Adrenal gland (tissue), 12 donors: Measurements from ENCODE around the gene MAP4K3. TPM values are rescaled to one million over a fixed set of nuclear protein-coding genes. Genes with fewer than 3 reads are reported as not detected.

Source experiments
- DNase-seq, 7 donors: peaks; one replicate each; pipeline ENCODE4 v3.0.0-alpha.2; 2019 to 2020
- H3K27ac ChIP-seq, 5 donors: fragments of 200-600 bp; sonication (generic) in 4 of 5; 1 replicate in 3 of 5; 2 replicates in 2 of 5; pipeline versions ENCODE4 v1.5.1 to v1.8.0; 2016 to 2020; ENCODE audit warnings: mild to moderate bottlenecking in 1 of 5
- H3K27me3 ChIP-seq: fragments of 200-600 bp; 2 replicates; pipeline ENCODE4 v1.8.0; 2021
- H3K36me3 ChIP-seq, 2 donors: fragments of 200-600 bp; replicated peaks in 1 of 2; 1 replicate in 1 of 2; 2 replicates in 1 of 2; pipeline versions ENCODE4 v1.5.1 to v1.8.0; 2018 to 2022
- H3K4me1 ChIP-seq, 2 donors: fragments of 200-600 bp; replicated peaks in 1 of 2; 1 replicate in 1 of 2; 2 replicates in 1 of 2; pipeline versions ENCODE4 v1.5.1 to v1.8.0; 2018 to 2021
- H3K4me3 ChIP-seq, 4 donors: fragments of 200-600 bp; sonication (generic) in 3 of 4; one replicate each; pipeline ENCODE4 v1.5.1; 2016 to 2018
- H3K9me3 ChIP-seq, 3 donors: fragments of 200-600 bp; sonication (generic) in 1 of 3; replicated peaks in 1 of 3; 1 replicate in 2 of 3; 2 replicates in 1 of 3; pipeline versions ENCODE4 v1.5.1 to v1.8.0; 2016 to 2021
- POLR2A ChIP-seq, 2 donors: fragments of 450-650 bp; IDR thresholded peaks; one replicate each; pipeline ENCODE4 v1.6.1; 2017; ENCODE audit warnings: antibody characterized with exemption in 2 of 2, mild to moderate bottlenecking in 2 of 2, moderate library complexity in 1 of 2
- WGBS, 4 donors: extraction: QIAGEN DNeasy Blood & Tissue Kit in 2 of 4; methylation state at CpG; one replicate each; pipeline versions ENCODE4 v1.1.5 to v1.1.7; 2013 to 2017; 5-methylcytosine and 5-hydroxymethylcytosine counted together
- intact Hi-C, 2 donors: fragments of 100-400 bp; cut with DNase I; formaldehyde crosslinking; loops; one replicate each; pipeline versions ENCODE4 v1.14.1 to v1.15.0; 2022 to 2023
- polyA plus RNA-seq, 3 donors: library from polyadenylated mRNA; stranded (reverse); fragments of 200-250 nt in 2 of 3; fragments of 350-450 nt in 1 of 3; fragmentation: Illumina TruSeq in 1 of 3; extraction: RNeasy Lipid Tissue Mini Kit (QIAGEN cat#74804) in 1 of 3; gene quantifications; one replicate each; pipeline ENCODE4 v1.2.3, GENCODE V29; 2013 to 2014
- total RNA-seq, 9 donors: library from RNA; depleted of rRNA in 4 of 9; stranded (reverse); fragments of >200 nt in 4 of 9; fragments of 120-200 nt in 1 of 9; fragmentation: NEBNext Ultra II Directional in 1 of 9; extraction: Animal tissue kit (Norgen Biotek cat#: 25700) in 1 of 9; gene quantifications; one replicate each; pipeline versions ENCODE4 v1.1.0 to v1.2.4, GENCODE V29; 2013 to 2023
- TF ChIP-seq, protein P1 (sequence below), 6 experiments: fragments of 450-650 bp in 4 of 6; fragments of 200-600 bp in 2 of 6; sonication (generic) in 1 of 6; IDR thresholded peaks; 1 replicate in 5 of 6; 2 replicates in 1 of 6; pipeline versions ENCODE4 v1.5.1 to v1.8.0; 2016 to 2021; ENCODE audit warnings: antibody characterized with exemption in 6 of 6, mild to moderate bottlenecking in 2 of 6, moderate library complexity in 1 of 6
- donor health status: healthy with polysubstance abuse.
- donor health status: Bipolar disorder and iron deficiency.
- donor health status: DM: yes; HTN: yes; CAD: no.
- donor health status: DM: no; HTN: no; CAD: no.
- donor health status: DM: no; HTN: no; CAD: no.
- donor health status: DM: yes; HTN: yes; CAD: no.

MAP4K3 gene
- total and polyA plus RNA-seq, 12 donors: 15.4 to 79.7 (median 38.8) TPM

DNA sequence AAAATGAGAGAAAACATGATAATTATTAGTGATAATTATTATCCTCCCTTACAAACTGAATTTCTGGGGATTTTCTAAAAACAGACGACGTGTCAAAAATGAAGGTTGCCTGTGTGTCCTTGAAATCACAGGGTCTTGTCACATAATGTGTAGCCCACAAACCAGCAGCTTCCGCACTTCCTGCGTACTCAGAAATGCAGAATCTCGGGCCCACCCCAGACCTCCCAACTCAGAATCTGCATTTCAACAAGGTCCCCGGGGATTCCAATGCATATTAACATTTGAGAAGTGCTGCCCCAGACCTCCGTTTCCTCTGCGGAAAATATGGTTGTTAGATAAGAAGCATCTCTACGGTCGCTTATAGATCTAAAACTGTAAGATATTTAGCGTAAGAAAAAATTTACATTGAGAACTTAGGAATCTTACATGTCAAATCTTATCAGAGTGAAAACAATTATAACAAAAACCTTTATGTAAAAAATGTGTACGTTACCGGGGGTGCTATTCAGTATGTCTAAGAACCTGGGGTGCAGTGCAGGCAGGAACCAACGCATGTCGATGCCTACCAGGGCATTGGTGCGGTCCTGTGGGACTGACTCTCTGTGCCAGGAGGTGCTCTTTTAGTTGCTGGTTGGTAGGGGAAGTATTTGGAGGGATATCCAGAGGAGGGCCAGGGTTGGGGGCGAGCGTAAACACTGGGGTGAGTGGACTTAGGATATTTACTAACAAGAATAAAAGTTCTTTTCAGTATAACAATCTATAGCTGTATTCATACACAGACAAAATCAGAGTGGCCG, 208.5 kb downstream of the MAP4K3 start:
- Histone ChIP-seq H3K27me3 (no peaks in the 10 kb centered on the region), H3K4me1 (peaks cover 4 to 8% of the 10 kb centered on the region in 2 donors), H3K4me3 (peak overlapping the region in 1 of 4 donors; percentile 35), H3K9me3 (no peaks in the 10 kb centered on the region), H3K36me3 (no peaks in the 10 kb centered on the region), H3K27ac (no peak overlapping the region)
- 34 to 37% (median 35%) methylated on average over 19 of the region's 19 CpGs for WGBS, 4 donors
- DNase-seq: no peak
- intact Hi-C loops: loop anchor here (5.0 to 10.0 kb wide), 3 partner anchors 104 to 274 kb away; partner anchors contain the start of gene SOS1 (in 1 of the 2)
- no peak for TF ChIP-seq POLR2A (IDR thresholded peaks at IDR 0.05)
- TF ChIP-seq, protein P1, sequence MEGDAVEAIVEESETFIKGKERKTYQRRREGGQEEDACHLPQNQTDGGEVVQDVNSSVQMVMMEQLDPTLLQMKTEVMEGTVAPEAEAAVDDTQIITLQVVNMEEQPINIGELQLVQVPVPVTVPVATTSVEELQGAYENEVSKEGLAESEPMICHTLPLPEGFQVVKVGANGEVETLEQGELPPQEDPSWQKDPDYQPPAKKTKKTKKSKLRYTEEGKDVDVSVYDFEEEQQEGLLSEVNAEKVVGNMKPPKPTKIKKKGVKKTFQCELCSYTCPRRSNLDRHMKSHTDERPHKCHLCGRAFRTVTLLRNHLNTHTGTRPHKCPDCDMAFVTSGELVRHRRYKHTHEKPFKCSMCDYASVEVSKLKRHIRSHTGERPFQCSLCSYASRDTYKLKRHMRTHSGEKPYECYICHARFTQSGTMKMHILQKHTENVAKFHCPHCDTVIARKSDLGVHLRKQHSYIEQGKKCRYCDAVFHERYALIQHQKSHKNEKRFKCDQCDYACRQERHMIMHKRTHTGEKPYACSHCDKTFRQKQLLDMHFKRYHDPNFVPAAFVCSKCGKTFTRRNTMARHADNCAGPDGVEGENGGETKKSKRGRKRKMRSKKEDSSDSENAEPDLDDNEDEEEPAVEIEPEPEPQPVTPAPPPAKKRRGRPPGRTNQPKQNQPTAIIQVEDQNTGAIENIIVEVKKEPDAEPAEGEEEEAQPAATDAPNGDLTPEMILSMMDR (IDR thresholded peaks at IDR 0.05): peak in 1 of 6 experiments; percentile 43

DNA sequence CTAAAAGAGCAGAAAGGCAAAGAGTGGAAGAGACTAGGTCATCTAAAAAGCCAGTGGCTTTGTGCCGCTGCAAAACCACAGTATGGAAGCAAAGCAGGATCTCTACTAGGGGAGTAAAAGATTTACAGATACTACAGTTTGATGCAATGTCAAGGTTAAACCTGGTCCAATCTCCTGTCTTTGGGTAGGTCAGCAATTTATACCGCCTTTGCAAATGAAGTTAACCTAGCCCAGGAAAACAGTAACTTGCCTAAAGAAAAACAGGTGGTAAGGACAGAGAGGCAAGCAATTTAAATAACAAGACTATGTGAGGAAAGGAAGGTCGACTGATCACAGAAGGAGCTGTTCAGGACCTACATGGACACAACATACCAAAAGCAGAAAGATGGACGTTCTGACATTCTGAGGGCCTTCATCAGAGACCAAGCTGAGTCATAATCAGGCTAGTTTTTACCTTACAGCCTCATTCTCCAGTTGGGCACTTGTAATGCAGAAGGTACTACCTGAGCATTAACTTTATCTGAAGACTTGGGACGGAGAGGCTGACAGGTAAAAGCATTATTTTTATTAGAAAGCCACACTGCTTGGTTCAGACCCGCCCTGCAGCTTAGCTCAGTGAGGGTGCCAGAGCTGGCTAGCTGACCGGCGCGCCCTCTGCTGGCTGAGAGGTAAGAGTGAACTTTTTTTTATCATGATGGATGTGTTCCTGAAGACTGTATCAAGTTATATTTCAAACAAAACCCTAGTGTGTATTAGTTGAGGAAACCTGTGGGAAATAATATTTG, 209.3 kb downstream of the MAP4K3 start:
- peak; percentile 67 to 89 (median 80) for DNase-seq
- peak overlapping the region in 1 of 4 donors; percentile 35 for H3K4me3 ChIP-seq
- 17 to 24% (median 19%) methylated on average over 9 of the region's 9 CpGs for WGBS, 4 donors

DNA sequence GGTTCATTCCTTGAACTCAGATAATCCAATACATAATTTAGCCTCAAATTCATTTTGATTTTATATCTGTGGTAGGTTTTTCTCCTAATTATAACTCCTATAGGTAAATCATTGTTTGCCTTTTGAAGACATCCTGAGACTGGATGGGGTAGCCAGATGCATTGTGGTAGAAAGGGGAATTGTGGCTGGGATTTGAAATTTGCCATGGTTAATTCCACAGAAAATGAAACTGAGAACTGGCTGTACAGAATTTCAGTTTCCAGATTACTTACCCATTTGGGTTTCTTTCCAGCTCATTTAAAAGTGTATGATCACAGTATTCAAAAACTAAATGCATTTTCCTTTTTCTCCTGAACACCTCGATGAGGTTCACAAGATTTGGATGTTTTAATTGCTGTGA, 211.5 kb downstream of the MAP4K3 start:
- no peak for TF ChIP-seq POLR2A (IDR thresholded peaks at IDR 0.05)
- TF ChIP-seq, protein P1 (IDR thresholded peaks at IDR 0.05): no peak
- peaks cover 4 to 8% of the 10 kb centered on the region in 2 donors for H3K4me1 ChIP-seq
- H3K4me3 ChIP-seq: no peak overlapping the region
- WGBS, 4 donors: 86 to 97% (median 91%) methylated on average over 1 of the region's 1 CpG
- H3K36me3 ChIP-seq: no peaks in the 10 kb centered on the region
- DNase-seq: no peak
- no peaks in the 10 kb centered on the region for H3K9me3 ChIP-seq
- H3K27ac ChIP-seq: no peak overlapping the region
- H3K27me3 ChIP-seq: no peaks in the 10 kb centered on the region
- intact Hi-C loops: loop anchor here (5.0 to 10.0 kb wide), 3 partner anchors 101 to 271 kb away; partner anchors contain the start of gene SOS1 (in 1 of the 2)

More for the DNA sequence above, 209.3 kb downstream of the MAP4K3 start:
- Histone ChIP-seq H3K27me3 (no peaks in the 10 kb centered on the region), H3K4me1 (peaks cover 4 to 8% of the 10 kb centered on the region in 2 donors), H3K36me3 (no peaks in the 10 kb centered on the region), H3K9me3 (no peaks in the 10 kb centered on the region), H3K27ac (no peak overlapping the region)
- intact Hi-C loops: loop anchor here (5.0 to 10.0 kb wide), 3 partner anchors 103 to 273 kb away; partner anchors contain the start of gene SOS1 (in 1 of the 2)
- TF ChIP-seq, protein P1 (IDR thresholded peaks at IDR 0.05): peak; percentile 78 to 93 (median 86)
- no peak for TF ChIP-seq POLR2A (IDR thresholded peaks at IDR 0.05)

DNA sequence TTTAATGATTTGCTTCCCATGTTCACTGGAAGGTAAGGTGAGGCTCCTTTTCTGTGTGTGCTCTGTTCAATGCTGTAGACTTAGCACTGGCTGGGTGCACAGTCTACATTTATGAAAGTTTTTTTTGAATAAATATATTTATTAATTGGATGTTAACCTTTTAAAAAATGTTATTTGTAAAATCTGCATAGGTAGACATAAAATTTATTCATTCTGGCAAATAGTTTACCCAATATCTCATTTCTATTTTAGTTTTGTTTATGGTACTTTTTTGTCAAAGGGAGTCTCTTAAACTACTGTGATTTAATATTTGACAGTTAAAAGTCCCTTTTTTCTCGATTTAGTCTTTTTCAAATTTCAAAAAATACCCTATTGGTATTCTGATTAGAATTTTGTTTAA, 213.2 kb downstream of the MAP4K3 start:
- Histone ChIP-seq H3K9me3 (no peaks in the 10 kb centered on the region), H3K4me3 (no peak overlapping the region), H3K4me1 (peaks cover 4 to 8% of the 10 kb centered on the region in 2 donors), H3K36me3 (no peaks in the 10 kb centered on the region), H3K27ac (no peak overlapping the region), H3K27me3 (no peaks in the 10 kb centered on the region)
- TF ChIP-seq, protein P1 (IDR thresholded peaks at IDR 0.05): no peak
- intact Hi-C loops: loop anchor here (10.0 kb wide), 2 partner anchors 99 to 269 kb away; partner anchors contain the start of gene SOS1 (in 1 of the 2)
- no peak for DNase-seq
- 82 to 91% (median 90%) methylated on average over 1 of the region's 1 CpG for WGBS, 4 donors
